Neutrophil (primary cell): Measurements from ENCODE around the gene ADAMTS14.

Experiments
- H3K27ac ChIP-seq: fragments of 200-600 bp; sonication (generic); 2 replicates; pipeline ENCODE4 v1.5.1; 2016; ENCODE audit warnings: mild to moderate bottlenecking, moderate library complexity
- H3K27me3 ChIP-seq: fragments of 200-600 bp; sonication (generic); 2 replicates; pipeline ENCODE4 v1.6.0; 2016; ENCODE audit warnings: mild to moderate bottlenecking
- H3K36me3 ChIP-seq: fragments of 200-600 bp; sonication (generic); 2 replicates; pipeline ENCODE4 v1.5.1; 2017
- H3K4me1 ChIP-seq, 2 experiments: fragments of 200-600 bp in 1 of 2; sonication (generic) in 1 of 2; 1 replicate in 1 of 2; 2 replicates in 1 of 2; pipeline versions ENCODE4 v1.5.1 to v1.6.1; 2013 to 2016; ENCODE audit warnings: low read depth in 1 of 2, low read length in 1 of 2, mild to moderate bottlenecking in 1 of 2, moderate library complexity in 1 of 2; ENCODE audit not compliant: control insufficient read depth in 1 of 2, insufficient read depth in 1 of 2
- H3K4me3 ChIP-seq, 2 experiments: fragments of 200-600 bp in 1 of 2; sonication (generic) in 1 of 2; 1 replicate in 1 of 2; 2 replicates in 1 of 2; pipeline ENCODE4 v1.5.1; 2013 to 2016; ENCODE audit warnings: low read depth in 1 of 2, low read length in 1 of 2, mild to moderate bottlenecking in 1 of 2, moderate library complexity in 1 of 2
- H3K9me3 ChIP-seq: fragments of 200-600 bp; sonication (generic); 2 replicates; pipeline ENCODE4 v1.5.1; 2016
- CTCF ChIP-seq: fragments of 200-600 bp; sonication (generic); IDR thresholded peaks from 2 replicates; pipeline ENCODE4 v1.5.1; 2016; ENCODE audit warnings: antibody characterized with exemption

The ADAMTS14 gene

GRCh38 chr10:70671619-70672164, 614 bp upstream of the ADAMTS14 start:
- H3K36me3 ChIP-seq: no peaks in the 10 kb centered on the region
- no peaks in the 10 kb centered on the region for H3K4me1 ChIP-seq
- no peak overlapping the region for H3K4me3 ChIP-seq
- H3K27me3 ChIP-seq: peaks cover 61% of the 10 kb centered on the region
- TF ChIP-seq CTCF: no peak
- no peak overlapping the region for H3K27ac ChIP-seq
- H3K9me3 ChIP-seq: no peaks in the 10 kb centered on the region

- no peak overlapping the region for H3K4me3 ChIP-seq
- no peaks in the 10 kb centered on the region for H3K9me3 ChIP-seq
- no peaks in the 10 kb centered on the region for H3K36me3 ChIP-seq
- H3K27ac ChIP-seq: no peak overlapping the region
- TF ChIP-seq CTCF: no peak
- peaks cover 61% of the 10 kb centered on the region for H3K27me3 ChIP-seq
- no peaks in the 10 kb centered on the region for H3K4me1 ChIP-seq
These were observed 980 bp downstream of the ADAMTS14 start for GRCh38 chr10:70673043-70673928.

GRCh38 chr10:70673929-70674559, 1.7 kb downstream of the ADAMTS14 start:
- no peaks in the 10 kb centered on the region for H3K36me3 ChIP-seq
- TF ChIP-seq CTCF: no peak
- H3K27me3 ChIP-seq: peaks cover 61% of the 10 kb centered on the region
- H3K4me1 ChIP-seq: no peaks in the 10 kb centered on the region
- no peak overlapping the region for H3K4me3 ChIP-seq
- no peak overlapping the region for H3K27ac ChIP-seq
- H3K9me3 ChIP-seq: no peaks in the 10 kb centered on the region

- H3K9me3 ChIP-seq: no peaks in the 10 kb centered on the region
These were observed 2.5 kb downstream of the ADAMTS14 start for GRCh38 chr10:70674560-70675495.

More at GRCh38 chr10:70674560-70675495, 2.5 kb downstream of the ADAMTS14 start:
- Histone ChIP-seq H3K27ac (no peak overlapping the region), H3K4me1 (no peaks in the 10 kb centered on the region), H3K4me3 (no peak overlapping the region), H3K27me3 (peaks cover 55% of the 10 kb centered on the region), H3K36me3 (no peaks in the 10 kb centered on the region)
- no peak for TF ChIP-seq CTCF
